ENCODE measurements around the gene GDF9. TPM values are rescaled to one million over a fixed set of nuclear protein-coding genes. Genes with fewer than 3 reads are reported as not detected.

The GDF9 gene
- total RNA-seq, 1 experiment from 2014 or later: 0.49 TPM

DNA sequence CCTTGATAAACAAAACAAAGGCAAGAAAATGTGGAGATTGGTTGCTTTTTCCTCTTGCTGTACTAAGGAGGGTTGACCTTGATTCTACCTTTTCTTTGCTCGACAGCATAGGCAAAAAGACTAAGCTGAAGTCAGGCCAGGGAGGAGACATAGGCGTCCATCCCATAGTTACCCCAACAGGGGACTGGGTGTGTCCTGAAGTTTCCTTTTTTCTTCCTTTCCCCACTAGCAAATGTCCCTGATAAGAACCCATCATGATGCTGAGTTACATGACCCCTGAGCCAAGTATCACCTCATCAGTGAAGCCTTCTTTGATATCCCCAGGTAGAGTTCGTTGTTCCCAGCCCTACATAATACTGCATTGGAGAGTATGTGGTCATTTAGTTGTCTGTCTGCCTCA lies 26.0 kb downstream of the GDF9 start:
- no TSS peak for BruUV-seq (replicated peaks)
- TF ChIP-seq, protein P1, sequence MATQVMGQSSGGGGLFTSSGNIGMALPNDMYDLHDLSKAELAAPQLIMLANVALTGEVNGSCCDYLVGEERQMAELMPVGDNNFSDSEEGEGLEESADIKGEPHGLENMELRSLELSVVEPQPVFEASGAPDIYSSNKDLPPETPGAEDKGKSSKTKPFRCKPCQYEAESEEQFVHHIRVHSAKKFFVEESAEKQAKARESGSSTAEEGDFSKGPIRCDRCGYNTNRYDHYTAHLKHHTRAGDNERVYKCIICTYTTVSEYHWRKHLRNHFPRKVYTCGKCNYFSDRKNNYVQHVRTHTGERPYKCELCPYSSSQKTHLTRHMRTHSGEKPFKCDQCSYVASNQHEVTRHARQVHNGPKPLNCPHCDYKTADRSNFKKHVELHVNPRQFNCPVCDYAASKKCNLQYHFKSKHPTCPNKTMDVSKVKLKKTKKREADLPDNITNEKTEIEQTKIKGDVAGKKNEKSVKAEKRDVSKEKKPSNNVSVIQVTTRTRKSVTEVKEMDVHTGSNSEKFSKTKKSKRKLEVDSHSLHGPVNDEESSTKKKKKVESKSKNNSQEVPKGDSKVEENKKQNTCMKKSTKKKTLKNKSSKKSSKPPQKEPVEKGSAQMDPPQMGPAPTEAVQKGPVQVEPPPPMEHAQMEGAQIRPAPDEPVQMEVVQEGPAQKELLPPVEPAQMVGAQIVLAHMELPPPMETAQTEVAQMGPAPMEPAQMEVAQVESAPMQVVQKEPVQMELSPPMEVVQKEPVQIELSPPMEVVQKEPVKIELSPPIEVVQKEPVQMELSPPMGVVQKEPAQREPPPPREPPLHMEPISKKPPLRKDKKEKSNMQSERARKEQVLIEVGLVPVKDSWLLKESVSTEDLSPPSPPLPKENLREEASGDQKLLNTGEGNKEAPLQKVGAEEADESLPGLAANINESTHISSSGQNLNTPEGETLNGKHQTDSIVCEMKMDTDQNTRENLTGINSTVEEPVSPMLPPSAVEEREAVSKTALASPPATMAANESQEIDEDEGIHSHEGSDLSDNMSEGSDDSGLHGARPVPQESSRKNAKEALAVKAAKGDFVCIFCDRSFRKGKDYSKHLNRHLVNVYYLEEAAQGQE (IDR thresholded peaks at IDR 0.05; ENCODE audit: low read depth): no peak
- TF ChIP-seq ATF3 (IDR thresholded peaks at IDR 0.05) (no peak), FOSL1 (IDR thresholded peaks at IDR 0.05; ENCODE audit: low read depth) (no peak), ZFX (IDR thresholded peaks at IDR 0.05) (no peak), YY1 (IDR thresholded peaks at IDR 0.05; ENCODE audit: extremely low read depth, insufficient replicate concordance, low read depth, low read length) (no peak), JUND (IDR thresholded peaks at IDR 0.05) (no peak), CEBPB (IDR thresholded peaks at IDR 0.05; ENCODE audit: low read depth) (no peak), ELF1 (IDR thresholded peaks at IDR 0.05; ENCODE audit: borderline replicate concordance, low read depth) (no peak), EGR1 (IDR thresholded peaks at IDR 0.05; ENCODE audit: low read depth) (no peak), MAX (IDR thresholded peaks at IDR 0.05) (no peak), TCF7L2 (IDR thresholded peaks at IDR 0.05; ENCODE audit: borderline replicate concordance, extremely low read depth, insufficient read depth, insufficient read length) (no peak), POLR2AphosphoS5 (IDR thresholded peaks at IDR 0.05; ENCODE audit: low read depth, low read length) (no peak), POLR2A (IDR thresholded peaks at IDR 0.05; ENCODE audit: borderline replicate concordance, extremely low read depth, insufficient read depth, insufficient read length) (no peak), CBX3 (IDR thresholded peaks at IDR 0.05; ENCODE audit: low read depth) (no peak), SRF (IDR thresholded peaks at IDR 0.05; ENCODE audit: low read depth) (no peak), SIN3A (IDR thresholded peaks at IDR 0.05; ENCODE audit: low read depth) (no peak), SP1 (IDR thresholded peaks at IDR 0.05; ENCODE audit: low read depth) (no peak)
- TF ChIP-seq, protein P2, sequence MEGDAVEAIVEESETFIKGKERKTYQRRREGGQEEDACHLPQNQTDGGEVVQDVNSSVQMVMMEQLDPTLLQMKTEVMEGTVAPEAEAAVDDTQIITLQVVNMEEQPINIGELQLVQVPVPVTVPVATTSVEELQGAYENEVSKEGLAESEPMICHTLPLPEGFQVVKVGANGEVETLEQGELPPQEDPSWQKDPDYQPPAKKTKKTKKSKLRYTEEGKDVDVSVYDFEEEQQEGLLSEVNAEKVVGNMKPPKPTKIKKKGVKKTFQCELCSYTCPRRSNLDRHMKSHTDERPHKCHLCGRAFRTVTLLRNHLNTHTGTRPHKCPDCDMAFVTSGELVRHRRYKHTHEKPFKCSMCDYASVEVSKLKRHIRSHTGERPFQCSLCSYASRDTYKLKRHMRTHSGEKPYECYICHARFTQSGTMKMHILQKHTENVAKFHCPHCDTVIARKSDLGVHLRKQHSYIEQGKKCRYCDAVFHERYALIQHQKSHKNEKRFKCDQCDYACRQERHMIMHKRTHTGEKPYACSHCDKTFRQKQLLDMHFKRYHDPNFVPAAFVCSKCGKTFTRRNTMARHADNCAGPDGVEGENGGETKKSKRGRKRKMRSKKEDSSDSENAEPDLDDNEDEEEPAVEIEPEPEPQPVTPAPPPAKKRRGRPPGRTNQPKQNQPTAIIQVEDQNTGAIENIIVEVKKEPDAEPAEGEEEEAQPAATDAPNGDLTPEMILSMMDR (IDR thresholded peaks at IDR 0.05 in 2 of 3, conservative IDR thresholded peaks at IDR 0.05 in 1 of 3; ENCODE audit: borderline replicate concordance in 1 of 3, insufficient read depth in 1 of 3, low read depth in 2 of 3, low read length in 2 of 3): no peak
- DNase-seq (ENCODE audit: low read depth, low spot score) (no peak), ATAC-seq (no peak)
- H3K9me3 ChIP-seq (ENCODE audit: control insufficient read depth in 1 of 2, insufficient read depth in 1 of 2, low read depth in 1 of 2, low read length in 2 of 2): no peaks in the 10 kb centered on the region
- H3K4me2 ChIP-seq (ENCODE audit: low read length): no peak overlapping the region
- CTCF ChIA-PET: no interaction called here
- H3K27ac ChIP-seq (ENCODE audit: low read depth, low read length): no peak overlapping the region
- RAD21 ChIA-PET (ENCODE audit: low non-redundant PET in 1 of 2, low total read pairs in 2 of 2, uncharacterized antibody in 2 of 2, unreplicated experiment in 2 of 2): no interaction called here
- no peaks in the 10 kb centered on the region for H3K79me2 ChIP-seq (ENCODE audit: insufficient read depth, low read length)
- no peak overlapping the region for H3K4me3 ChIP-seq (replicated peaks in 1 of 2; ENCODE audit: low read depth in 1 of 2, low read length in 2 of 2)
- POLR2A ChIA-PET: no interaction called here
- H3K9ac ChIP-seq (ENCODE audit: low read length): no peak overlapping the region
- H3K27me3 ChIP-seq (ENCODE audit: insufficient read depth, low read length): no peaks in the 10 kb centered on the region
- H3K4me1 ChIP-seq (ENCODE audit: control insufficient read depth in 1 of 2, insufficient read depth in 2 of 2, low read length in 2 of 2): 0 out of 4 replicates have a peak, but pooled peaks cover 0 to 4% of the 10 kb centered on the region in 2 experiments
- no peaks in the 10 kb centered on the region for H4K20me1 ChIP-seq (ENCODE audit: insufficient read depth)
- H2AFZ ChIP-seq (ENCODE audit: low read depth, low read length, poor library complexity, severe bottlenecking): no peak overlapping the region
- H3K9me2 ChIP-seq (ENCODE audit: insufficient read depth): no peaks in the 10 kb centered on the region
- intact Hi-C loops (cut with micrococcal nuclease): no loop called here
- no peaks in the 10 kb centered on the region for H3K36me3 ChIP-seq (ENCODE audit: control insufficient read depth in 1 of 2, insufficient read depth in 2 of 2, low read length in 2 of 2)

All from HCT116 (cell line).